Liver (tissue), 9 donors: Measurements from ENCODE around the gene PEX6. TPM values are rescaled to one million over a fixed set of nuclear protein-coding genes. Genes with fewer than 3 reads are reported as not detected.
A peak's percentile ranks its signal among the peaks of the same experiment; 100 is the strongest.
"Not testable (repeated sequence)": the region's sequence is repeated elsewhere in the genome, so short reads cannot be mapped to it uniquely, and the experiment has no call there.

Experiments used
- DNase-seq: peaks from one replicate; pipeline ENCODE4 v3.0.0-alpha.2; 2017; ENCODE audit warnings: low spot score
- H3K27ac ChIP-seq, 2 donors: one replicate each; pipeline ENCODE4 v1.7.0; 2013; ENCODE audit warnings: inconsistent platforms in 2 of 2, low read length in 2 of 2, control low read depth in 1 of 2, low read depth in 1 of 2, mild to moderate bottlenecking in 1 of 2
- H3K27me3 ChIP-seq, 4 donors: one replicate each; pipeline versions ENCODE4 v1.6.1 to v1.7.0; 2013; ENCODE audit warnings: low read length in 3 of 4, inconsistent platforms in 1 of 4, mild to moderate bottlenecking in 1 of 4, moderate library complexity in 1 of 4; ENCODE audit not compliant: control insufficient read depth in 4 of 4, insufficient read depth in 4 of 4
- H3K36me3 ChIP-seq, 4 donors: one replicate each; pipeline versions ENCODE4 v1.6.1 to v1.7.0; 2013; ENCODE audit warnings: low read length in 3 of 4, mild to moderate bottlenecking in 3 of 4, low read depth in 1 of 4, moderate library complexity in 1 of 4; ENCODE audit not compliant: control insufficient read depth in 4 of 4, insufficient read depth in 3 of 4
- H3K4me1 ChIP-seq, 4 donors: one replicate each; pipeline versions ENCODE4 v1.6.1 to v1.7.0; 2013; ENCODE audit warnings: low read length in 3 of 4, mild to moderate bottlenecking in 3 of 4, moderate library complexity in 1 of 4; ENCODE audit not compliant: control insufficient read depth in 4 of 4, insufficient read depth in 4 of 4
- H3K4me3 ChIP-seq, 3 donors: one replicate each; pipeline versions ENCODE4 v1.6.1 to v1.7.0; 2013; ENCODE audit warnings: low read length in 3 of 3, control low read depth in 1 of 3, low read depth in 1 of 3, mild to moderate bottlenecking in 1 of 3
- H3K9ac ChIP-seq, 2 donors: one replicate each; pipeline ENCODE4 v1.7.0; 2013; ENCODE audit warnings: low read length in 2 of 2, mild to moderate bottlenecking in 2 of 2, moderate library complexity in 2 of 2, control low read depth in 1 of 2, low read depth in 1 of 2
- H3K9me3 ChIP-seq, 4 donors: one replicate each; pipeline versions ENCODE4 v1.6.1 to v1.7.0; 2013; ENCODE audit warnings: low read length in 3 of 4; ENCODE audit not compliant: control insufficient read depth in 4 of 4
- CTCF ChIP-seq: fragments of 150-350 bp; IDR thresholded peaks from 2 replicates; pipeline ENCODE4 v1.5.1; 2017; ENCODE audit warnings: improper control_type of control experiment, low read depth, low read length; ENCODE audit not compliant: missing input control
- EGR1 ChIP-seq, 2 donors: IDR thresholded peaks; 2 replicates each; pipeline ENCODE4 v1.6.1; 2016 to 2018; ENCODE audit warnings: antibody characterized with exemption in 2 of 2, low read depth in 2 of 2
- FOXA2 ChIP-seq: IDR thresholded peaks from 2 replicates; pipeline ENCODE4 v1.6.1; 2016; ENCODE audit warnings: antibody characterized with exemption
- GABPA ChIP-seq, 2 donors: IDR thresholded peaks in 1 of 2; conservative IDR thresholded peaks in 1 of 2; 2 replicates each; pipeline ENCODE4 v1.6.1; 2016; ENCODE audit warnings: antibody characterized with exemption in 2 of 2, mild to moderate bottlenecking in 1 of 2, moderate library complexity in 1 of 2
- HNF4A ChIP-seq, 2 donors: conservative IDR thresholded peaks; 2 replicates each; pipeline ENCODE4 v1.6.1; 2016; ENCODE audit warnings: antibody characterized with exemption in 2 of 2, mild to moderate bottlenecking in 2 of 2
- HNF4G ChIP-seq: IDR thresholded peaks from 2 replicates; pipeline ENCODE4 v1.6.1; 2016; ENCODE audit warnings: antibody characterized with exemption
- JUND ChIP-seq, 2 donors: IDR thresholded peaks; 2 replicates each; pipeline ENCODE4 v1.6.1; 2016; ENCODE audit warnings: antibody characterized with exemption in 2 of 2
- MAX ChIP-seq: IDR thresholded peaks from 2 replicates; pipeline ENCODE4 v1.6.1; 2016; ENCODE audit warnings: antibody characterized with exemption
- NR2F2 ChIP-seq: IDR thresholded peaks from 2 replicates; pipeline ENCODE4 v1.6.1; 2016; ENCODE audit warnings: antibody characterized with exemption
- RAD21 ChIP-seq, 2 donors: IDR thresholded peaks; 2 replicates each; pipeline ENCODE4 v1.6.1; 2016; ENCODE audit warnings: antibody characterized with exemption in 2 of 2, mild to moderate bottlenecking in 2 of 2
- REST ChIP-seq: IDR thresholded peaks from 2 replicates; pipeline ENCODE4 v1.6.1; 2016; ENCODE audit warnings: antibody characterized with exemption, mild to moderate bottlenecking
- RXRA ChIP-seq, 2 donors: IDR thresholded peaks; 2 replicates each; pipeline ENCODE4 v1.6.1; 2017 to 2018; ENCODE audit warnings: antibody characterized with exemption in 2 of 2, mild to moderate bottlenecking in 1 of 2
- SP1 ChIP-seq: IDR thresholded peaks from 2 replicates; pipeline ENCODE4 v1.6.1; 2018; ENCODE audit warnings: antibody characterized with exemption, mild to moderate bottlenecking
- TAF1 ChIP-seq: conservative IDR thresholded peaks from 2 replicates; pipeline ENCODE4 v1.6.1; 2016; ENCODE audit warnings: antibody characterized with exemption, mild to moderate bottlenecking
- YY1 ChIP-seq: IDR thresholded peaks from 2 replicates; pipeline ENCODE4 v1.6.1; 2016; ENCODE audit warnings: antibody characterized with exemption, mild to moderate bottlenecking
- ZBTB33 ChIP-seq: IDR thresholded peaks from 2 replicates; pipeline ENCODE4 v1.6.1; 2016; ENCODE audit warnings: antibody characterized with exemption
- WGBS: extraction: QIAGEN DNeasy Blood & Tissue Kit; methylation state at CpG from one replicate; pipeline ENCODE4 v1.1.7; 2013; 5-methylcytosine and 5-hydroxymethylcytosine counted together
- polyA plus RNA-seq, 2 donors: library from polyadenylated mRNA; stranded (reverse) in 1 of 2; unstranded in 1 of 2; fragments of 200-250 nt in 1 of 2; fragments of >200 nt in 1 of 2; fragmentation: Nextera tagmentation in 1 of 2; extraction: Ambion mirVana in 1 of 2; gene quantifications; one replicate each; pipeline versions ENCODE4 v1.2.1 to v1.2.3, GENCODE V29; 2013 to 2015
- total RNA-seq, 2 donors: library from RNA; depleted of rRNA; stranded (reverse); fragments of >200 nt; gene quantifications; one replicate each; pipeline ENCODE4 v1.2.3, GENCODE V29; 2014
- donor health status: healthy.
- donor health status: healthy.
- donor health status: healthy.
- donor health status: healthy.
- donor health status: healthy.

PEX6 gene
- total and polyA plus RNA-seq, 4 donors, result 5.4 to 20.7 (median 15.2) TPM

- Histone ChIP-seq H3K27ac (no peak overlapping the region), H3K36me3 (peaks cover 0 to 8% (median 0%) of the 10 kb centered on the region in 4 donors)
Observed at GRCh38 chr6:42942444-42942843, 36.5 kb downstream of the PEX6 start.

GRCh38 chr6:42941356-42941755 is 37.6 kb downstream of the PEX6 start:
- H3K4me3 ChIP-seq, DNase-seq, H3K27ac ChIP-seq, H3K9me3 ChIP-seq, H3K27me3 ChIP-seq, H3K9ac ChIP-seq: not testable (repeated sequence)
- peaks cover 0 to 11% (median 0%) of the 10 kb centered on the region in 4 donors for H3K36me3 ChIP-seq
- WGBS, result 96% methylated on average over 5 of the region's 5 CpGs
- H3K4me1 ChIP-seq, result peaks cover 23 to 51% (median 47%) of the 10 kb centered on the region in 4 donors

More at GRCh38 chr6:42942444-42942843, 36.5 kb downstream of the PEX6 start:
- DNase-seq, result peak; percentile 49
- TF ChIP-seq HNF4G (peak; percentile 14), REST (no peak), HNF4A (conservative IDR thresholded peaks at IDR 0.05) (peak; percentile 57 to 66), SP1 (peak; percentile 38), MAX (no peak), RXRA (IDR thresholded peaks at IDR 0.05) (peak; percentile 42 to 56), TAF1 (no peak), NR2F2 (peak; percentile 22), RAD21 (IDR thresholded peaks at IDR 0.05) (no peak), FOXA2 (no peak)
- H3K9ac ChIP-seq, result no peak overlapping the region
- peaks cover 23 to 42% (median 36%) of the 10 kb centered on the region in 4 donors for H3K4me1 ChIP-seq
- H3K4me3 ChIP-seq, result no peak overlapping the region
- 45% methylated on average over 7 of the region's 7 CpGs for WGBS
- no peaks in the 10 kb centered on the region for H3K27me3 ChIP-seq
- H3K9me3 ChIP-seq, result no peaks in the 10 kb centered on the region

- 87% methylated on average over 6 of the region's 6 CpGs for WGBS
- no peak for DNase-seq
- H3K36me3 ChIP-seq, result peaks cover 0 to 19% (median 2%) of the 10 kb centered on the region in 4 donors
- TF ChIP-seq REST (no peak), GABPA (IDR thresholded peaks at IDR 0.05 in 1 of 2, conservative IDR thresholded peaks at IDR 0.05 in 1 of 2) (no peak), FOXA2 (no peak), HNF4A (conservative IDR thresholded peaks at IDR 0.05) (no peak), NR2F2 (no peak), EGR1 (IDR thresholded peaks at IDR 0.05; ENCODE audit: low read depth in 2 of 2) (no peak), JUND (IDR thresholded peaks at IDR 0.05) (no peak), RAD21 (IDR thresholded peaks at IDR 0.05) (no peak), MAX (no peak), CTCF (no peak), YY1 (no peak), ZBTB33 (no peak), HNF4G (no peak)
Observed at GRCh38 chr6:42940493-42941045, 38.4 kb downstream of the PEX6 start.

More at GRCh38 chr6:42940493-42941045, 38.4 kb downstream of the PEX6 start:
- Histone ChIP-seq H3K9me3 (no peaks in the 10 kb centered on the region), H3K27ac (no peak overlapping the region), H3K4me3 (no peak overlapping the region), H3K27me3 (no peaks in the 10 kb centered on the region), H3K4me1 (peaks cover 23 to 57% (median 51%) of the 10 kb centered on the region in 4 donors), H3K9ac (no peak overlapping the region)
